ENCODE measurements around the gene STAG2.

Gene STAG2

DNA sequence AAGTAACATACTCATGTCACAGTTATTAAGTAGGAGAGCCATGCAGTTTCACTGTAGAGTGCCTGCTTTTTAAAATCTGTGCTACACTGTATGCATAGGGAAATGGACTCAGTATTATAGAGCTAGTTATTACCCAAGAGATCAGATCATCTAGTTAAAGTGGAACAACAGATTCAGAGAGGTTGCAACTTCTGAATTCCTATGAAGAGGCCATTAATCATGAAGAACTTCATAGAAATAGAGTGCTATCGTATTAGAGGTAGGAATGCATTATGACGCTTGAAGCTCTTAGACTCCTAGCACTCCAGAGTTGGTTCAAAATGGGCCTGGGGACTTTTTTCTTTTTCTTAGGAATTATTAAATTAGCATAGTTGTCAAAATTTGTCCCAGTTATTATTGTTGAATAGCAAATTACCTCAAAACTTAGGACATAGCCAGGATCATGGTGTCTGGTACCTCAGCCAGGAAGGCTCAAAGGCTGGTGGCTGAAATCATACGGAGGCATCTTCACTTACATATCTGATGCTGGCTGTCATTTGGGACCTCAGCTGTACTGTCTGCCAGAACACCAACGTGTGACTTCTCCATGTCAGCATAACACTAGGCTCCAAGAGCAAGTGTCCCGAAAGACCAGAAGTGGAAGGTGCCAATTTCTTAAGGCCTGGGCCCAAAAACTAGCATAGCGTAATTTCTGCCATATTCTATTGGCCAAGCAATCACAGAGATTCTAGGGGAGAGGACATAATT is 125.7 kb downstream of the STAG2 start:
- TF ChIP-seq, protein P1, sequence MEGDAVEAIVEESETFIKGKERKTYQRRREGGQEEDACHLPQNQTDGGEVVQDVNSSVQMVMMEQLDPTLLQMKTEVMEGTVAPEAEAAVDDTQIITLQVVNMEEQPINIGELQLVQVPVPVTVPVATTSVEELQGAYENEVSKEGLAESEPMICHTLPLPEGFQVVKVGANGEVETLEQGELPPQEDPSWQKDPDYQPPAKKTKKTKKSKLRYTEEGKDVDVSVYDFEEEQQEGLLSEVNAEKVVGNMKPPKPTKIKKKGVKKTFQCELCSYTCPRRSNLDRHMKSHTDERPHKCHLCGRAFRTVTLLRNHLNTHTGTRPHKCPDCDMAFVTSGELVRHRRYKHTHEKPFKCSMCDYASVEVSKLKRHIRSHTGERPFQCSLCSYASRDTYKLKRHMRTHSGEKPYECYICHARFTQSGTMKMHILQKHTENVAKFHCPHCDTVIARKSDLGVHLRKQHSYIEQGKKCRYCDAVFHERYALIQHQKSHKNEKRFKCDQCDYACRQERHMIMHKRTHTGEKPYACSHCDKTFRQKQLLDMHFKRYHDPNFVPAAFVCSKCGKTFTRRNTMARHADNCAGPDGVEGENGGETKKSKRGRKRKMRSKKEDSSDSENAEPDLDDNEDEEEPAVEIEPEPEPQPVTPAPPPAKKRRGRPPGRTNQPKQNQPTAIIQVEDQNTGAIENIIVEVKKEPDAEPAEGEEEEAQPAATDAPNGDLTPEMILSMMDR (IDR thresholded peaks at IDR 0.05; ENCODE audit: insufficient read depth, low read length), result no peak
- TF ChIP-seq GABPA (IDR thresholded peaks at IDR 0.05; ENCODE audit: low read depth) (no peak), SPI1 (IDR thresholded peaks at IDR 0.05; ENCODE audit: borderline replicate concordance, low read depth) (no peak), POLR2AphosphoS5 (IDR thresholded peaks at IDR 0.05; ENCODE audit: low read depth) (no peak)
- TF ChIP-seq, protein P2, sequence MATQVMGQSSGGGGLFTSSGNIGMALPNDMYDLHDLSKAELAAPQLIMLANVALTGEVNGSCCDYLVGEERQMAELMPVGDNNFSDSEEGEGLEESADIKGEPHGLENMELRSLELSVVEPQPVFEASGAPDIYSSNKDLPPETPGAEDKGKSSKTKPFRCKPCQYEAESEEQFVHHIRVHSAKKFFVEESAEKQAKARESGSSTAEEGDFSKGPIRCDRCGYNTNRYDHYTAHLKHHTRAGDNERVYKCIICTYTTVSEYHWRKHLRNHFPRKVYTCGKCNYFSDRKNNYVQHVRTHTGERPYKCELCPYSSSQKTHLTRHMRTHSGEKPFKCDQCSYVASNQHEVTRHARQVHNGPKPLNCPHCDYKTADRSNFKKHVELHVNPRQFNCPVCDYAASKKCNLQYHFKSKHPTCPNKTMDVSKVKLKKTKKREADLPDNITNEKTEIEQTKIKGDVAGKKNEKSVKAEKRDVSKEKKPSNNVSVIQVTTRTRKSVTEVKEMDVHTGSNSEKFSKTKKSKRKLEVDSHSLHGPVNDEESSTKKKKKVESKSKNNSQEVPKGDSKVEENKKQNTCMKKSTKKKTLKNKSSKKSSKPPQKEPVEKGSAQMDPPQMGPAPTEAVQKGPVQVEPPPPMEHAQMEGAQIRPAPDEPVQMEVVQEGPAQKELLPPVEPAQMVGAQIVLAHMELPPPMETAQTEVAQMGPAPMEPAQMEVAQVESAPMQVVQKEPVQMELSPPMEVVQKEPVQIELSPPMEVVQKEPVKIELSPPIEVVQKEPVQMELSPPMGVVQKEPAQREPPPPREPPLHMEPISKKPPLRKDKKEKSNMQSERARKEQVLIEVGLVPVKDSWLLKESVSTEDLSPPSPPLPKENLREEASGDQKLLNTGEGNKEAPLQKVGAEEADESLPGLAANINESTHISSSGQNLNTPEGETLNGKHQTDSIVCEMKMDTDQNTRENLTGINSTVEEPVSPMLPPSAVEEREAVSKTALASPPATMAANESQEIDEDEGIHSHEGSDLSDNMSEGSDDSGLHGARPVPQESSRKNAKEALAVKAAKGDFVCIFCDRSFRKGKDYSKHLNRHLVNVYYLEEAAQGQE (IDR thresholded peaks at IDR 0.05; ENCODE audit: insufficient replicate concordance, low read depth), result no peak
- H3K27me3 ChIP-seq (ENCODE audit: insufficient read depth, poor library complexity, severe bottlenecking), result no peaks in the 10 kb centered on the region
- H3K4me3 ChIP-seq (replicated peaks; ENCODE audit: insufficient read depth, low read length), result no peak overlapping the region
- H3K27ac ChIP-seq (replicated peaks), result no peak overlapping the region
- DNase-seq (ENCODE audit: low read depth in 1 of 2, low spot score in 1 of 2), result no peak

GRCh38 chrX:124093222-124093621 is 131.7 kb downstream of the STAG2 start:
- H3K4me3 ChIP-seq (replicated peaks; ENCODE audit: insufficient read depth, low read length), result no peak overlapping the region
- H3K27ac ChIP-seq (replicated peaks), result no peak overlapping the region
- no peak for DNase-seq (ENCODE audit: low read depth in 1 of 2, low spot score in 1 of 2)
- H3K27me3 ChIP-seq (ENCODE audit: insufficient read depth, poor library complexity, severe bottlenecking), result no peaks in the 10 kb centered on the region
- no peak for TF ChIP-seq SPI1 (IDR thresholded peaks at IDR 0.05; ENCODE audit: borderline replicate concordance, low read depth)
- TF ChIP-seq, protein P2 (IDR thresholded peaks at IDR 0.05; ENCODE audit: insufficient replicate concordance, low read depth), result no peak

DNA sequence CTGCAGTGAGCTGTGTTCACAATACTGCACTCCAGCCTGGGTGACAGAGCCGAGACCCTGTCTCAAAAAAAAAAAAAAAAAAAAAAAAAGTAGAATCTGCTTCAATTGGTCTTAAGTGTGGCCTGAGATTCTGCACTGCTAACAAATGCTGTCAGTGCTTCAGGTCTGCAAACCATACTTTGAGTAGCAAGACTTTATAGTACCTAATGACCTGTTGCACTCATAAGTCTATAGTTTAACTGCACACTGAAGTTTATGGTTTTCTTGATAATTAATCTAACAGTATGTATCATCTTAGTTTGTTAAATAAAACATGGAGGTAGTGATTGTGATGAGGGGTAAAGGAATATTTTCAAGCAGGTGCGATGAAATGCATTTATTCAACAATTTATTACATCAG is 135.6 kb downstream of the STAG2 start:
- H3K4me3 ChIP-seq (replicated peaks; ENCODE audit: insufficient read depth, low read length), result no peak overlapping the region
- TF ChIP-seq SPI1 (IDR thresholded peaks at IDR 0.05; ENCODE audit: borderline replicate concordance, low read depth) (no peak), POLR2AphosphoS5 (IDR thresholded peaks at IDR 0.05; ENCODE audit: low read depth) (no peak), GABPA (IDR thresholded peaks at IDR 0.05; ENCODE audit: low read depth) (no peak)
- TF ChIP-seq, protein P1 (IDR thresholded peaks at IDR 0.05; ENCODE audit: insufficient read depth, low read length), result no peak
- TF ChIP-seq, protein P2 (IDR thresholded peaks at IDR 0.05; ENCODE audit: insufficient replicate concordance, low read depth), result no peak
- no peak overlapping the region for H3K27ac ChIP-seq (replicated peaks)
- no peak for DNase-seq (ENCODE audit: low read depth in 1 of 2, low spot score in 1 of 2)
- H3K27me3 ChIP-seq (ENCODE audit: insufficient read depth, poor library complexity, severe bottlenecking), result no peaks in the 10 kb centered on the region
